ENCODE results near the gene SMIM1. TPM values are rescaled to one million over a fixed set of nuclear protein-coding genes. Genes with fewer than 3 reads are reported as not detected.

Gene SMIM1
- total and polyA plus RNA-seq, 2 of the 4 experiments (the other 2 are of a cell fraction) = 0.90 to 3.4 TPM

DNA sequence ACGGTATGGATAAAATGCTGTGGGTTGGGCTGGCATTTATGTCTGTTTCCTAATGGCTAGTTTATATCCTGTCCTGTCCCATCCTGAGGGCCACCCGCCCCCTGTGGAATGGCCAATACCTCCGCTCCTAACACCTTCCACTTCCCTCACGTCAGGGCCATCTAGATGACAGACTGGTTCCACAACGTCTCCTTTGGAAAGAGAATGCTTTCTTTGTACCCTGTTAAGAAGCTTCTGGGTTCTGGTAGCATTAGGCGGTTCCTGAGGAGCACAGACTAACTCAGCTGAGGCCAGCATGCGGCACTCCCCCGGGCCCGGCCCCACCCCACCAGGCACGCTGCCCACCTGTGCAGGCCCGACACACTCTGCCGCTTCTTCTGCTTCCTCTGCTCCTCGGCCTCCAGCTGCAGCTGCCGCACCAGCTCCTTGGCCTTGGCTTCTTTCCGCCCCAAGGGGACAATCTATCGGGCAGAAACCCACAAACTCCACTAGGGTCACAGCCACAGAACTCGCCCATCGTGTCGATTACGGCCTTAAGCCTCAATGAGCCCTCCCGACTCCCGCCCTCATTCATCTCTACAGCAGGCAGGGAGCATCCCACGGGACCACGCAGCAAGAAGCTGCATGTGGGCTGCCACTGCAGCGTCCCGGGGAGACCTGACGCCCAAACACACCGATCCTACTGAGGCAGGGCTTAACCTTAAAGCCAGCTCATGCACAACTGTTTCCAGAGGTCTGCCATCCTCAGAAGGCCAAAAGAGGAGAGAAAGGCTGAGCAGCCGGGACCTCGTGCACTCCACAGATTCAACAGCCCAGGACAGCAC, 11.3 kb downstream of the SMIM1 start:
- Histone ChIP-seq H3K4me3 (ENCODE audit: insufficient read depth, low read depth, low read length) (no peak overlapping the region), H3K27ac (ENCODE audit: insufficient read depth, low read length) (no peak overlapping the region), H3K56ac (ENCODE audit: extremely low read depth, insufficient read depth, low read length) (no peak overlapping the region), H4K8ac (ENCODE audit: low read depth in 2 of 2, low read length in 2 of 2) (no peak overlapping the region), H3K14ac (replicated peaks; ENCODE audit: low read depth, low read length) (no peak overlapping the region), H3K9ac (ENCODE audit: low read depth, low read length) (no peak overlapping the region), H2AK9ac (replicated peaks; ENCODE audit: low read depth, low read length, poor library complexity) (peak overlapping the region; percentile 42), H2BK120ac (ENCODE audit: low read depth, low read length) (no peak overlapping the region), H3K4ac (ENCODE audit: low read depth, low read length) (no peak overlapping the region), H3K18ac (ENCODE audit: low read depth, low read length) (no peak overlapping the region), H2BK15ac (ENCODE audit: low read depth, low read length) (no peak overlapping the region), H3K36me3 (ENCODE audit: control insufficient read depth, insufficient read depth, low read length) (peaks cover 67% of the 10 kb centered on the region), H2AFZ (replicated peaks; ENCODE audit: low read length, poor library complexity) (no peak overlapping the region), H3K4me2 (ENCODE audit: low read depth, low read length) (no peak overlapping the region), H3K79me1 (ENCODE audit: low read depth in 1 of 2, low read length in 2 of 2) (peaks cover 6 to 16% of the 10 kb centered on the region in 2 experiments), H2AK5ac (ENCODE audit: low read depth, low read length) (no peak overlapping the region), H4K20me1 (ENCODE audit: insufficient read depth, low read length) (peaks cover 16% of the 10 kb centered on the region), H2BK5ac (ENCODE audit: low read depth, low read length, poor library complexity, severe bottlenecking) (no peak overlapping the region), H4K91ac (ENCODE audit: insufficient read depth, low read depth, low read length) (no peak overlapping the region), H3K9me1 (ENCODE audit: insufficient read depth, low read length) (no peaks in the 10 kb centered on the region), H3K9me3 (ENCODE audit: control insufficient read depth, insufficient read depth, low read length) (no peaks in the 10 kb centered on the region), H2BK20ac (ENCODE audit: low read depth, low read length) (no peak overlapping the region), H3K23ac (ENCODE audit: low read depth, low read length) (no peak overlapping the region), H3K4me1 (ENCODE audit: control insufficient read depth, insufficient read depth, low read length) (no peaks in the 10 kb centered on the region), H4K5ac (ENCODE audit: low read depth, low read length) (no peak overlapping the region), H3K27me3 (ENCODE audit: control insufficient read depth, insufficient read depth, low read length) (no peaks in the 10 kb centered on the region)
- ATAC-seq (ENCODE audit: low read depth) = no peak
- 100% methylated on average over 2 of the region's 30 CpGs; no CpG with 5 or more reads in 1 of the 2 experiments for WGBS, 2 experiments (ENCODE audit: extremely low coverage in 2 of 2, insufficient read length in 1 of 2)
- in situ Hi-C loops (cut with MboI; ENCODE audit: low sequenced_read_pairs) = no loop called here
- dilution Hi-C loops (cut with HindIII; ENCODE audit: low sequenced_read_pairs, unreplicated experiment) = no loop called here
- BruUV-seq (replicated peaks) = no TSS peak
- ChIA-PET POLR2A (ENCODE audit: unreplicated experiment) (no interaction called here), CTCF (no interaction called here)
- no peak for DNase-seq
- TF ChIP-seq MAFK (IDR thresholded peaks at IDR 0.05; ENCODE audit: low read depth, low read length) = no peak
- no peak for TF ChIP-seq SMC3 (IDR thresholded peaks at IDR 0.05; ENCODE audit: low read depth, low read length)
- TF ChIP-seq USF2 (IDR thresholded peaks at IDR 0.05; ENCODE audit: low read depth, low read length) = no peak
- TF ChIP-seq, protein P1, sequence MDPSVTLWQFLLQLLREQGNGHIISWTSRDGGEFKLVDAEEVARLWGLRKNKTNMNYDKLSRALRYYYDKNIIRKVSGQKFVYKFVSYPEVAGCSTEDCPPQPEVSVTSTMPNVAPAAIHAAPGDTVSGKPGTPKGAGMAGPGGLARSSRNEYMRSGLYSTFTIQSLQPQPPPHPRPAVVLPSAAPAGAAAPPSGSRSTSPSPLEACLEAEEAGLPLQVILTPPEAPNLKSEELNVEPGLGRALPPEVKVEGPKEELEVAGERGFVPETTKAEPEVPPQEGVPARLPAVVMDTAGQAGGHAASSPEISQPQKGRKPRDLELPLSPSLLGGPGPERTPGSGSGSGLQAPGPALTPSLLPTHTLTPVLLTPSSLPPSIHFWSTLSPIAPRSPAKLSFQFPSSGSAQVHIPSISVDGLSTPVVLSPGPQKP (IDR thresholded peaks at IDR 0.05; ENCODE audit: borderline replicate concordance, low read depth, low read length) = no peak
- no peak for TF ChIP-seq RFX5 (IDR thresholded peaks at IDR 0.05; ENCODE audit: low read depth, low read length)
- no peak for TF ChIP-seq FOS (IDR thresholded peaks at IDR 0.05; ENCODE audit: low read depth, low read length)
- no peak for TF ChIP-seq CHD1 (IDR thresholded peaks at IDR 0.05; ENCODE audit: low read depth, low read length)
- TF ChIP-seq CTCF (conservative IDR thresholded peaks at IDR 0.05; ENCODE audit: low read depth, low read length) = no peak
- no peak for TF ChIP-seq RAD21 (IDR thresholded peaks at IDR 0.05; ENCODE audit: low read length)
- TF ChIP-seq MXI1 (IDR thresholded peaks at IDR 0.05; ENCODE audit: borderline replicate concordance, low read depth, low read length) = no peak
- TF ChIP-seq BHLHE40 (IDR thresholded peaks at IDR 0.05; ENCODE audit: low read depth, low read length) = no peak
- TF ChIP-seq MAZ (IDR thresholded peaks at IDR 0.05; ENCODE audit: borderline replicate concordance, low read depth, low read length) = no peak
- TF ChIP-seq POLR2A (IDR thresholded peaks at IDR 0.05; ENCODE audit: low read depth, low read length) = no peak
- no peak for TF ChIP-seq CEBPB (IDR thresholded peaks at IDR 0.05; ENCODE audit: low read depth, low read length)
- TF ChIP-seq RCOR1 (IDR thresholded peaks at IDR 0.05; ENCODE audit: insufficient replicate concordance, low read length) = no peak
- no peak for TF ChIP-seq NFE2L2 (IDR thresholded peaks at IDR 0.05; ENCODE audit: low read depth, low read length)
- intact Hi-C loops (cut with micrococcal nuclease) = no loop called here
